GM23338 (cell line): ENCODE data around the gene ACOX3. TPM values are rescaled to one million over a fixed set of nuclear protein-coding genes. Genes with fewer than 3 reads are reported as not detected.

Source experiments
- EZH2 ChIP-seq: fragments of 200-600 bp; sonication (generic); IDR thresholded peaks from one replicate; pipeline ENCODE4 v1.8.0; 2017; ENCODE audit warnings: antibody characterized with exemption, mild to moderate bottlenecking, low read depth; ENCODE audit not compliant: unreplicated experiment
- EZH2phosphoT487 ChIP-seq: fragments of 200-600 bp; sonication (generic); IDR thresholded peaks from one replicate; pipeline ENCODE4 v1.8.1; 2018; ENCODE audit warnings: antibody characterized with exemption; ENCODE audit not compliant: unreplicated experiment
- NANOG ChIP-seq: IDR thresholded peaks from 2 replicates; pipeline ENCODE4 v1.6.1; 2016; ENCODE audit warnings: antibody characterized with exemption, borderline replicate concordance
- POLR2AphosphoS5 ChIP-seq: IDR thresholded peaks from 2 replicates; pipeline ENCODE4 v1.6.1; 2016; ENCODE audit warnings: antibody characterized with exemption, low read depth
- STAT1 ChIP-seq: IDR thresholded peaks from one replicate; pipeline ENCODE4 v1.6.1; 2016; ENCODE audit warnings: antibody characterized with exemption; ENCODE audit not compliant: unreplicated experiment
- ZNF114 ChIP-seq: fragments of 250-450 bp; sonication (Bioruptor Pico); IDR thresholded peaks from 2 replicates; pipeline ENCODE4 v1.5.0; 2020; ENCODE audit warnings: mild to moderate bottlenecking, moderate library complexity
- ZNF331 ChIP-seq: fragments of 250-450 bp; sonication (Bioruptor Pico); IDR thresholded peaks from 2 replicates; pipeline ENCODE4 v1.5.0; 2020; ENCODE audit warnings: low read depth, mild to moderate bottlenecking, moderate library complexity
- polyA plus RNA-seq: library from polyadenylated mRNA; unstranded; fragments of >200 nt; fragmentation: Nextera tagmentation; extraction: Ambion mirVana; gene quantifications from 2 replicates; pipeline ENCODE4 v1.2.1, GENCODE V29; 2016
- total RNA-seq: library from RNA; depleted of rRNA; stranded (reverse); fragments of >200 nt; shearing (Covaris generic); gene quantifications from 2 replicates; pipeline ENCODE4 v1.2.3, GENCODE V29; 2014
- TF ChIP-seq, protein P1 (sequence below): fragments of 250-450 bp; sonication (Bioruptor Pico); IDR thresholded peaks from 2 replicates; pipeline ENCODE4 v1.5.0; 2020; ENCODE audit warnings: mild to moderate bottlenecking, moderate library complexity
- TF ChIP-seq, protein P2 (sequence below): IDR thresholded peaks from 2 replicates; pipeline ENCODE4 v1.6.1; 2016; ENCODE audit warnings: antibody characterized with exemption

Gene ACOX3
- total and polyA plus RNA-seq, 2 experiments from 2014 or later: 6.4 to 17.2 TPM

DNA sequence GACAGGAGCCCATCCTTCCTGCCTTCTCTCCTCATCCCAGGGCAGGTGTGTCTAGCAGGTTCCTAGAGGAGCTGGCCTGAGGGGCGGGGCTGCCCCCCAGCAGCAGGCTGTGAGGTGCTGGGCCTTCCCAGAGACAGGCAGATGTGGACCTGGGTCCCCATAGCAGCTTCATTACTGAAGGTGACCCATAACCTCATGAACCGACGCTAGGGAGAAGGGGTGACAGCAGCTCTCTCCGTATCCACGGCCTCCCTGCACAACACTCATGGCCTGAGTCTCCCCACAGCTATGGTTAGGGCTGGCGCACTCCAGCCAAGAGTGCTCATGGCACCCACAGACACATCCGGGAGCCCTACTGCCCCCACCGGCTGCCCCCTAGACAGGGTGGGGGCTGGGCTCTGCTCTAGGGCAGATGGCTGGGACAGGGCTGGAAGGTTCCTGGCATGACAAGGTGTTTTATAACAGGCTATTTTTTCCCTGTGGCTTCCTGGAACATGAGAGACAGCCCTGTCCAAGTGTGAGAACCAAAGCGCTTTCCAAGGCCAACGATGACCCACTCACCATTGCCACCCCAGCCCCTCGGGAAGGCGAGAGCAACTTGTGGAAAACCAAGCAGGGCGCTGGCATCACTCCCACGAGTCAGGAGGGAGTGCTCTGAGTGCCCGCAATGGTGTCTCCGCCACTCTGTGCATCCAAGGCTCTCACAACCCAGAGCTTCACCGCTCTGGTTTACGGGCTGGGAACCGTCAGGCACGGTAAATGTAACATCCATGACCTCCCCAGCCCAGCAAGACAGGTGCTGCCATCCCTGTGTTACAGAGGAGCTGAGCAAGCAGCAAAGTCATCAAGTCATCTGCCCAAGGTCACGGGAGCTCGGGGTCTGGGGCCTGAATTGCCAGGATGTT is 59.8 kb downstream of the ACOX3 start (continued):
- TF ChIP-seq, protein P1, sequence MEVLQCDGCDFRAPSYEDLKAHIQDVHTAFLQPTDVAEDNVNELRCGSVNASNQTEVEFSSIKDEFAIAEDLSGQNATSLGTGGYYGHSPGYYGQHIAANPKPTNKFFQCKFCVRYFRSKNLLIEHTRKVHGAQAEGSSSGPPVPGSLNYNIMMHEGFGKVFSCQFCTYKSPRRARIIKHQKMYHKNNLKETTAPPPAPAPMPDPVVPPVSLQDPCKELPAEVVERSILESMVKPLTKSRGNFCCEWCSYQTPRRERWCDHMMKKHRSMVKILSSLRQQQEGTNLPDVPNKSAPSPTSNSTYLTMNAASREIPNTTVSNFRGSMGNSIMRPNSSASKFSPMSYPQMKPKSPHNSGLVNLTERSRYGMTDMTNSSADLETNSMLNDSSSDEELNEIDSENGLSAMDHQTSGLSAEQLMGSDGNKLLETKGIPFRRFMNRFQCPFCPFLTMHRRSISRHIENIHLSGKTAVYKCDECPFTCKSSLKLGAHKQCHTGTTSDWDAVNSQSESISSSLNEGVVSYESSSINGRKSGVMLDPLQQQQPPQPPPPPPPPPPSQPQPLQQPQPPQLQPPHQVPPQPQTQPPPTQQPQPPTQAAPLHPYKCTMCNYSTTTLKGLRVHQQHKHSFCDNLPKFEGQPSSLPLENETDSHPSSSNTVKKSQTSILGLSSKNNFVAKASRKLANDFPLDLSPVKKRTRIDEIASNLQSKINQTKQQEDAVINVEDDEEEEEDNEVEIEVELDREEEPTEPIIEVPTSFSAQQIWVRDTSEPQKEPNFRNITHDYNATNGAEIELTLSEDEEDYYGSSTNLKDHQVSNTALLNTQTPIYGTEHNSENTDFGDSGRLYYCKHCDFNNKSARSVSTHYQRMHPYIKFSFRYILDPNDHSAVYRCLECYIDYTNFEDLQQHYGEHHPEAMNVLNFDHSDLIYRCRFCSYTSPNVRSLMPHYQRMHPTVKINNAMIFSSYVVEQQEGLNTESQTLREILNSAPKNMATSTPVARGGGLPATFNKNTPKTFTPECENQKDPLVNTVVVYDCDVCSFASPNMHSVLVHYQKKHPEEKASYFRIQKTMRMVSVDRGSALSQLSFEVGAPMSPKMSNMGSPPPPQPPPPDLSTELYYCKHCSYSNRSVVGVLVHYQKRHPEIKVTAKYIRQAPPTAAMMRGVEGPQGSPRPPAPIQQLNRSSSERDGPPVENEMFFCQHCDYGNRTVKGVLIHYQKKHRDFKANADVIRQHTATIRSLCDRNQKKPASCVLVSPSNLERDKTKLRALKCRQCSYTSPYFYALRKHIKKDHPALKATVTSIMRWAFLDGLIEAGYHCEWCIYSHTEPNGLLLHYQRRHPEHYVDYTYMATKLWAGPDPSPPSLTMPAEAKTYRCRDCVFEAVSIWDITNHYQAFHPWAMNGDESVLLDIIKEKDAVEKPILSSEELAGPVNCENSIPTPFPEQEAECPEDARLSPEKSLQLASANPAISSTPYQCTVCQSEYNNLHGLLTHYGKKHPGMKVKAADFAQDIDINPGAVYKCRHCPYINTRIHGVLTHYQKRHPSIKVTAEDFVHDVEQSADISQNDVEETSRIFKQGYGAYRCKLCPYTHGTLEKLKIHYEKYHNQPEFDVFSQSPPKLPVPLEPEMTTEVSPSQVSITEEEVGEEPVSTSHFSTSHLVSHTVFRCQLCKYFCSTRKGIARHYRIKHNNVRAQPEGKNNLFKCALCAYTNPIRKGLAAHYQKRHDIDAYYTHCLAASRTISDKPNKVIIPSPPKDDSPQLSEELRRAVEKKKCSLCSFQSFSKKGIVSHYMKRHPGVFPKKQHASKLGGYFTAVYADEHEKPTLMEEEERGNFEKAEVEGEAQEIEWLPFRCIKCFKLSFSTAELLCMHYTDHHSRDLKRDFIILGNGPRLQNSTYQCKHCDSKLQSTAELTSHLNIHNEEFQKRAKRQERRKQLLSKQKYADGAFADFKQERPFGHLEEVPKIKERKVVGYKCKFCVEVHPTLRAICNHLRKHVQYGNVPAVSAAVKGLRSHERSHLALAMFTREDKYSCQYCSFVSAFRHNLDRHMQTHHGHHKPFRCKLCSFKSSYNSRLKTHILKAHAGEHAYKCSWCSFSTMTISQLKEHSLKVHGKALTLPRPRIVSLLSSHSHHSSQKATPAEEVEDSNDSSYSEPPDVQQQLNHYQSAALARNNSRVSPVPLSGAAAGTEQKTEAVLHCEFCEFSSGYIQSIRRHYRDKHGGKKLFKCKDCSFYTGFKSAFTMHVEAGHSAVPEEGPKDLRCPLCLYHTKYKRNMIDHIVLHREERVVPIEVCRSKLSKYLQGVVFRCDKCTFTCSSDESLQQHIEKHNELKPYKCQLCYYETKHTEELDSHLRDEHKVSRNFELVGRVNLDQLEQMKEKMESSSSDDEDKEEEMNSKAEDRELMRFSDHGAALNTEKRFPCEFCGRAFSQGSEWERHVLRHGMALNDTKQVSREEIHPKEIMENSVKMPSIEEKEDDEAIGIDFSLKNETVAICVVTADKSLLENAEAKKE (CRISPR knock-in tag): no peak
- TF ChIP-seq STAT1 (no peak), EZH2 (no peak), NANOG (no peak), POLR2AphosphoS5 (no peak), ZNF114 (CRISPR knock-in tag) (no peak), EZH2phosphoT487 (no peak), ZNF331 (CRISPR knock-in tag) (no peak)
- TF ChIP-seq, protein P2, sequence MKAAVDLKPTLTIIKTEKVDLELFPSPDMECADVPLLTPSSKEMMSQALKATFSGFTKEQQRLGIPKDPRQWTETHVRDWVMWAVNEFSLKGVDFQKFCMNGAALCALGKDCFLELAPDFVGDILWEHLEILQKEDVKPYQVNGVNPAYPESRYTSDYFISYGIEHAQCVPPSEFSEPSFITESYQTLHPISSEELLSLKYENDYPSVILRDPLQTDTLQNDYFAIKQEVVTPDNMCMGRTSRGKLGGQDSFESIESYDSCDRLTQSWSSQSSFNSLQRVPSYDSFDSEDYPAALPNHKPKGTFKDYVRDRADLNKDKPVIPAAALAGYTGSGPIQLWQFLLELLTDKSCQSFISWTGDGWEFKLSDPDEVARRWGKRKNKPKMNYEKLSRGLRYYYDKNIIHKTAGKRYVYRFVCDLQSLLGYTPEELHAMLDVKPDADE: no peak
